CD4-positive, alpha-beta T cell treated with Interleukin-15 for 1 hour (primary cell): ENCODE results near the gene ARSA.

ENCODE experiments used
- DNase-seq: peaks from one replicate; pipeline ENCODE4 v3.0.0-alpha.2; 2020

Gene ARSA

DNA sequence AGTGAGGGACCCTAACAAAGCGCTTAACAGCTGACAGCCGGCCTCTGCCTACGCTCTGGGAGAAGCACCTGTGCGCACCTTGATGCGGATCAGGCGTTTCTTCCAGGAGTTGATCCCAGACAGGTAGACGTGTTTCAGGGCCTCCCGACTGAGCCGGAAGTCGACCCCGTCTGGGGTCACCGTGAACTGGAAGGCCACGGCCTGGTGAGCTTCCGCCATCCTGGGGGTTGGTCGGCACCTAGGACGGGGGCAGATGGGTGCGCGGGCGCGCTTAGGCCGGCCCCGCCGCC, 50.3 kb downstream of the ARSA start:
- no peak for DNase-seq

GRCh38 chr22:50576806-50577696, 50.9 kb downstream of the ARSA start:
- DNase-seq: no peak

DNA sequence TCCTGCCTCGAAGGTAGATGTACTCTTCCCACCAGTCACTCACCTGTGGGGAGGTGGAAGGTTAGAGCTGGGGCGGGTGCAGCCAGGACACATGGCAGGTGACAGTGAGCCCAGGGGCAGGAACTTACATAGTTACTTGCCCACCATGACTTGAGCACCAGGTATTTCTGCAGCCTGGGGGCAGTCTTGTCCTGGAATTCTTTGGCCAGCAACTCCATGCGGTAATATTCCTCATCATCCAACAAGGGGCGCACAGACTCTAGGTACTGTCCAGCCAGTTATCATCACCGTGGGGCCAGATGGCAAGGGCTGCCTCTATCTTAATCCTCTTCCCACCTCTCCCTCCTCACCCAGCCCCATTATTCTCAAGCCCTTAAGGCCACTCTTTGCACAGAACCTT, 51.9 kb downstream of the ARSA start:
- no peak for DNase-seq

DNA sequence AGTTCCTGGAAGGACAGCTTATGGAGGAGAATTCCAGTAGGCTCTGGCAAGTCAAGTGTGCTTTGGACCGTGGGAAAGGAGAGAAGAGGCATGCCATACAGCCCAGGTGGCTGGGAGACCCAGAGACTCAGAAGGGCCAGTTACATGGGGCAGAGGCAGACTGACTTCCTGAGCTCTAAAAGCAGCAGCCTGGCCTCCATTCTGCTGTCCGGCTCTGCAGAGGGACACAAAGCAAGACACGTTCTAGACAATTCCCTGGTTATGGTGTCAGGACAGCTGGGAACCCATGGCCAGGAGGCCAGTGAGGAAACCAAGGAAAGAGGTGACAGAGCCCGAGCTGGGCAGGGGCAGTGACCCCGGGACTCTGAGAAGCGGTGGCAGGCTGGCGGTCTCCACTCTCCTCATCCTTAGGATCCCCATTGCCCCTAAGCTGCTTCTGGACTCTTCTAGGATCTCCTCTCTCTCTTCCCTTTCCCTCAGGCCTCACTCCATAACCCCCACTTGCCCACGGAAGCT, 52.5 kb downstream of the ARSA start:
- DNase-seq: no peak
